ENCODE data around the gene GNA14.
"Not testable (repeated sequence)": the region's sequence is repeated elsewhere in the genome, so short reads cannot be mapped to it uniquely, and the experiment has no call there.

The GNA14 gene

DNA sequence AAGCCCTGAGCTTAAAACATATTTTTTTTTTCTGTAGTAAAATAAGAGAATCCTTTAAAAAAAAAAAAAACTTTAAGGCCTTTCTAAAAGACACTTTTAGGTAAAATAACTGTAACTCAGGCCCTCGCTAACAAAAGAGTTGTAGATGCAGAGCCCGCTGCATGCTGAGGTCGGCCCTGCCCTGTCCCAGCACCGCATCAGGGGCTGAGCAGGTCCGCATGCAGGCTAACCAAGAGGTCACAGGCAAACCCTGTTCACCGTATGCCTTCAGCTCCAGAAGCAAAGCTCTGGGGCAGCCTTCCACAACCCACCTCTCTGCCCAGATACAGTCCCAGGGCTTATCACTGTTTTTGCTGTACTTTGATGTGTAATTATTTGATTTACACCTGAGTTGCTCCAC is 216.1 kb downstream of the GNA14 start:
- no peak for TF ChIP-seq ZNF274 (IDR thresholded peaks at IDR 0.05; ENCODE audit: low read depth, low read length)
- no peak overlapping the region for H3K4me3 ChIP-seq (ENCODE audit: low read length)

DNA sequence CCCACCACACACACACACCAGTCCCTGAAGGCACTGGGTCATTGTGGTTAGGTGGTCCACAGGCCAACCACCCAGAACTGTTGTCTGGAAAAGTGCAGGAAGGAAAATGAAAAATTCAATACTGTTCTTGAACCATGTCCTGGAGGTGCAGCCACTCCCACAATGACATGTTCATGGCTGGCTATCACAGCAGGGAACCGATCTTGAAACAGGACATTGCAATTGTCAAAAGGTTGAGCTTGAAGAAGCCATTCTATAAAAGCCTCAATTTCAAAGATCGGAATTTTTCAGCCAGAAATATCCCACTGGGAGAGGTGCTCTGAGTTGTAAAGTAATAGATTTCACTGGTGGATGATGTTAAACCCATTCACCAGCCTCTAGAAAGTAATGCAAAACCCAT is 218.2 kb downstream of the GNA14 start:
- no peak for TF ChIP-seq ZNF274 (IDR thresholded peaks at IDR 0.05; ENCODE audit: low read depth, low read length)
- H3K4me3 ChIP-seq (ENCODE audit: low read length): no peak overlapping the region

DNA sequence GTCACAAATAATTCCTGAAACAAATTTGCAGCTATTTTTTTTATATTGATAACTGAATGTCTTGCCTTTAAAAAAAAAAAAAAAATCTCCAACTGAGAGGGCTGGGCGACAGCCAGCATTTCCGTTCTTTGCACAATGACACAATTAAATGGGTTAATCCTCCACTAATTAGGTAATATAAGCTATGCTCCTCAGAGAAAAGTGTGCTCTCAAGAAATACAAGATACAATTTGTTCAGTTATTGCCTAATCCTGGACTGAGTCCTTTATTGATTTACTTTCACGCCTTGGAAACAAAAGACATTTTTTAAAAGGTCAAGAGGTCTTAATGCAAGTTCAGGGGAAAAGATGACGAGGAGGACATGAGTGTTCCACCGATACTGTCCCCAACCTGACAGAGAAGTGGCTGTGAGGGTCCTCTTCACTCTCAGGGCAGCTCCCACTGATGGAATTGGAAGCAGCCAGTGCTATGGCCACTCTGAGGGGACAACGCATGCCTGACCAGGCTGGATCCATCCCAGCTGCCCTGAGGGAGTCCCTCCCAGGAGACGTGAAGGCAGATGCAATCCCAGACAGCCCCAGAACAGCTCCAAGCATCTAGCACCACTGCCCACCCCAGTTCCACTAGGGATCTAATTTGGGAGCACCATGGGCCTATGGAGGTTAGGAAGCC is 220.7 kb downstream of the GNA14 start:
- no peak for TF ChIP-seq ZNF274 (IDR thresholded peaks at IDR 0.05; ENCODE audit: low read depth, low read length)
- H3K4me3 ChIP-seq (ENCODE audit: low read length): no peak overlapping the region

DNA sequence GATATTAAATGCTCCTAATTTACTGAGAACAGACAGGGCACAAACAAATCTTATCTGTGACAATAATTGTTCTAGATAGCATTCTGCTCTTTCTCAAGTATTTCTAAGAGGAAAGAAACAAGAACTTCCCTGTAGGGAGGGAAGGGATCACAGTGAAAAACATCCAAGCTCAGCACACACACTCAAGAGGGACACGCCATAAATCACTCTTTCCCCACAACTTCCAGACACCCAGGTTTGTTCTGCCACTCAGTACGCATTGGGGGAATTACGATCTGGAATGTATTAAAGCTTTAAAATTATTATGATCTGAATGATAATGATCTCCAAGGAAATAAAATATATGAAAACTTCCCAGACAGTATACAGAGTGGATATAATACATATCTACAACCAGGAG is 221.4 kb downstream of the GNA14 start:
- H3K4me3 ChIP-seq (ENCODE audit: low read length): no peak overlapping the region
- TF ChIP-seq ZNF274 (IDR thresholded peaks at IDR 0.05; ENCODE audit: low read depth, low read length): no peak

DNA sequence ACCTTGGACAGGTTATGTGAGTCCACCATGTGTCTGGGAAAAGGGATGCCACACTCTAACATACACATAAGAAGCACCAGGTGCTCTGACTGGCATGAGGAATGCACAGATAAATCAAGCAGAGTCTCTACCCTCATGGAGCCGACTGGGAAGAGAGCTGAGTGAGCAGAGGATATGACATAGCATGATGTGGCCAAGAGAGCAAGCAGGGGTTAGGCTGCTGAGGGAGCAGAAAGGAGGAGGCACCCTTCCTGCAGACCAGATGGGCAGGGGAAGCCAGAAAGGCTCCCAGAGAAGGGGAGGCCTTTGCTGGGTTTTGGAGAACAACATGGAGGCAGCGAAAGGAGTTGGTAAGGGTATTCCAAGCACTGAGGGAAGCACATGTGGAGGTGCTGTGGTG is 223.1 kb downstream of the GNA14 start:
- TF ChIP-seq ZNF274 (IDR thresholded peaks at IDR 0.05; ENCODE audit: low read depth, low read length): no peak

DNA sequence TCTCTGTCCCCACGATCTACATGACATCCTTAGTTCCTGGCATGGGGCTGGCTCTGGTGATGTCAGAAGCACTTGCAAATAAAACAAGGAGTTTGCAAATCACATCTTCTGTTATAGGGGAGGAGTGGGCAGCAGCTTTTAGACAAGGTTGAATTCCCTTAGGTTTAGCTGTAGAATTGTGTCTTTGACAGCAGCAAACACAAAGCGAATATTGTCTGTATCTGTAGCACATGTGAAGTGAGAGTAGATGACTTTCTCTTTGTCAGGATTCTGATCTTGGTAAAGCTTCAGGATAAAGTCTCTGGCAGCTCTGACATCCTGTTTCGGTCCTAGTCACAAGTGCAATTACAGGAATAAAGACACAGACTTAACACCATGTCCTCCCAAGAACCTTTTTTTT is 224.3 kb downstream of the GNA14 start:
- TF ChIP-seq ZNF274 (IDR thresholded peaks at IDR 0.05; ENCODE audit: low read depth, low read length): no peak
- no peak overlapping the region for H3K4me3 ChIP-seq (ENCODE audit: low read length)

More for the DNA sequence above, 223.1 kb downstream of the GNA14 start:
- no peak overlapping the region for H3K4me3 ChIP-seq (ENCODE audit: low read length)

DNA sequence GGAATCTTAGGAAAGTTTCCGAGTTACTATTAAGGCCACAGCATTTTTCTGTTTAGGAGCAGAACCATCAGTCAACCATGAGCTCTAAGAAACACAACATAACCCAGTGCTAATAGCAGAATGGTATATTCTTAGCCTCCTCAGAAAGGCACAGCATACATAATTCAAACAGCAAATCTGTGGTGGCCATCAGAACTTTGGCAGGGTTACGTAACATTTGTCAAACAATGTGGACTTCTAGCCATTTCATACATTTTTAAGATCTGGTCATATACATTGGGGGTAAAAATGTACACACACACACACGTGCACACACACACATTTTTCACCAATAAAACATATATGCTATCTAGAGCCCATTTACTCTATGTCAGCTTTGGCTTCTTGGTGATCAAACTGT is 225.2 kb downstream of the GNA14 start:
- no peak overlapping the region for H3K4me3 ChIP-seq (ENCODE audit: low read length)
- no peak for TF ChIP-seq ZNF274 (IDR thresholded peaks at IDR 0.05; ENCODE audit: low read depth, low read length)

DNA sequence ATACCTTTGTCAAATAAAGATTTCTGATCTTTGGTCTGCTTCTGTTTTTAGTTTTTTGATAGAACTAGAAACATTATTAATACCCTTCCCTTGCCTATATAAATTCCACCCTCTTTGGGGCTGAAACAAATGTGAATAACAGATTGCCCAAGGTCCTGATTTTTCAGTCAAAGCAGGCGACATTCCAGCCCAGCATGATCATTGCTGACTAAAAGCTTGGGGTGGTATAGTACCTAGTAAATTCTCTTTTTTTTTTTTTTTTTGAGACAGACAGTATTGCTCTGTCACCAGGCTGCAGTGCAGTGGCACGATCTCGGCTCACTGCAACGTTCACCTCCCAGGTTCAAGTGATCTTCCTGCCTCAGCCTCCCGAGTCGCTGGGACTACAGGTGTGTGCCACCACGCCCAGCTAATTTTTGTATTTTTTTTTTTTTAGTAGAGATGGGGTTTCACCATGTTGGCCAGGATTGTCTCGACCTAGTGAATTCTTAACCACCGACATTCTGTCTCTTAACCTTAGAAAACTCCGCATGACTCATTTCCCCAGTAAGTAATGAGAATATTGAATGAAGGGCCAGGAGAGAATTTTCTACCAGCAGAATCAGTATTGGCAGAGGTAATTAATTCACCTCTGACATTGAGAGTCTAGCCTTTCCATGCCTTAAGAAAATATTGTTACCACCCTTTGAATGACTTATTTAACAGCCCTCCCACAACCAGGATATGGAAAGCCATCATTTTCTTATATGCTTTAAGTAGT is 226.4 kb downstream of the GNA14 start:
- no peak for TF ChIP-seq ZNF274 (IDR thresholded peaks at IDR 0.05; ENCODE audit: low read depth, low read length)
- no peak overlapping the region for H3K4me3 ChIP-seq (ENCODE audit: low read length)

DNA sequence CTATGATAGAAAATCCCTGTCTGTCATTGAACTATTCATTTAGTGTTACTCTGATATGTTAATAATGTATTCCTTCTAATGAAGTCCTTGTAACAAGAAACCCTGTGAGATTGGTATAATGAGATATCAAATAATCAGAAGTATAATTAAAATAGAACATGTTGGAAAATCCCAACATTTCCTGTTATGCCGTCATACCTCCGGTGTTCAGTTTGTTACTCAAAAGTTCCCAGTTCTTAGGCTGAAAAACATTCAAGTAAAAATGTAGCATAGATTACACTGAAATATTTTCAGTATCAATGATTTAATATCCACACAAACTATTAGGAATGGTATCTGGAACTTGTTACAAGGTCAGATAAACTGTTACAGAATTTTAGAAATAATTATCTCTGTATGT is 227.5 kb downstream of the GNA14 start:
- no peak overlapping the region for H3K4me3 ChIP-seq (ENCODE audit: low read length)
- TF ChIP-seq ZNF274 (IDR thresholded peaks at IDR 0.05; ENCODE audit: low read depth, low read length): no peak

DNA sequence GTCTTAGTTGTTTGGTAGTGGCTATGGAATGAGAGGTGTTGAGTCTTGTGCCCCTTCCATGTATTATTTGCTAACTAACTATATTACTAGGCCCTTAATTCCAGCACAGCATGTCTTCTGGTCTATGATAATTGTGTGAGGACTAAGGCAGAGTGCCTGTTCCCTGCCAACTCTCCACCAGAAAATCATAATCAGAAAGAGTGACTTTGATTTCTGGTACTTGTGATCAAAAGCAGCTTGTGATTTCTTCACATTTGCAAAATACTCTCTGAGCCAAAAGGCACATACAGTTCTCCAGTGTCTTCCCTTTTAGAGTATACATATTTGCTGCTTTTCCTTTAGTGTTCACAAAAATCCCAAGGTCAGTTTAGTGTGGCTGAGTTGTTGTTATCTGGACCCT is 229.9 kb downstream of the GNA14 start:
- no peak overlapping the region for H3K4me3 ChIP-seq (ENCODE audit: low read length)
- TF ChIP-seq ZNF274 (IDR thresholded peaks at IDR 0.05; ENCODE audit: low read depth, low read length): no peak

DNA sequence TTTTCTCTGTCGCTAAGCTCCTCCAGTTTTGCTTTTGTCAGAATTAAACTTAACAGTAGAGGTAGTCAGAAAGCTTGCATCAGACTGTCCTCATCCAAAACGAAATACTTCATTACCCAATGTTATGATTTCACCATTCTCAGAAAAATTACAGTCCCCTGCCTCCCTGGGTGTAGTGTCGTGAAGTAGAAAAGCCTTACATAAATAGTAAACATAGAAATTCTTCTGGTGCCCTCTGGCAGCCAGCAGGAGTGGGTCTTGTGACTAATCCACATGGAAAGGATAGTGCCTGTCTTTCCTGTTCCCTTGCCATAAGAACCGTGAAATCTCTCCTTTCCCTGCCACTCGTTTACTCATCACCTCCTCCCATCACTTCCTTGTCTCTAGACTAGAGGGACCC is 230.6 kb downstream of the GNA14 start:
- no peak overlapping the region for H3K4me3 ChIP-seq (ENCODE audit: low read length)
- TF ChIP-seq ZNF274 (IDR thresholded peaks at IDR 0.05; ENCODE audit: low read depth, low read length): no peak

DNA sequence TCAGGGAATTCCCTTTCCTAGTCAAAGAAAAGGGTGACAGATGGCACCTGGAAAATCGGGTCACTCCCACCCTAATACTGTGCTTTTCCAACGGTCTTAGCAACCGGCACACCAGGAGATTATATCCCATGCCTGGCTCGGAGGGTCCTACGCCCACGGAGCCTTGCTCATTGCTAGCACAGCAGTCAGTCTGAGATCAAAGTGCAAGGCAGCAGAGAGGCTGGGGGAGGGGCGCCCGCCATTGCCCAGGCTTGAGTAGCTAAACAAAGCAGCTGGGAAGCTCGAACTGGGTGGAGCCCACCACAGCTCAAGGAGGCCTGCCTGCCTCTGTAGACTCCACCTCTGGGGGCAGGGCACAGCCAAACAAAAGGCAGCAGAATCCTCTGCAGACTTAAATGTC is 239.6 kb downstream of the GNA14 start:
- H3K4me3 ChIP-seq (ENCODE audit: low read length): not testable (repeated sequence)

DNA sequence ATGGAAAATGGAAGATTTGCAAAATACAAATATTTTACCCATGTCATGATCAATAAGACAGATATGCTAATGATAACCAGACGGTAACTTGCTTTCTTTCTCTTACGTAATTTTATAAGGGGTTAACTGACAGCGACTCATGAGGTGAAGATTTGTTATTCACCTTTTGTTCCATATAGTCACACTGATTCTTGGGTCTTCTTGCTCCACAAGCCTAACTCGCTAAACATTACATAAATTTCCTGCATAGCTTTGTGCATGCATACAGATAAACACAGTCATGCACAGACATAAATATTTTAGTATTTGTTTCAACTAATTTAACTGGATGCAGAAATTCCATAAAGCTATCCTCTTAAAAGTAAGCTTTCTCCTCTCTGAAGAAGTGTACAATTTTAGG is 244.9 kb downstream of the GNA14 start:
- TF ChIP-seq ZNF274 (IDR thresholded peaks at IDR 0.05; ENCODE audit: low read depth, low read length): no peak
- H3K4me3 ChIP-seq (ENCODE audit: low read length): no peak overlapping the region

DNA sequence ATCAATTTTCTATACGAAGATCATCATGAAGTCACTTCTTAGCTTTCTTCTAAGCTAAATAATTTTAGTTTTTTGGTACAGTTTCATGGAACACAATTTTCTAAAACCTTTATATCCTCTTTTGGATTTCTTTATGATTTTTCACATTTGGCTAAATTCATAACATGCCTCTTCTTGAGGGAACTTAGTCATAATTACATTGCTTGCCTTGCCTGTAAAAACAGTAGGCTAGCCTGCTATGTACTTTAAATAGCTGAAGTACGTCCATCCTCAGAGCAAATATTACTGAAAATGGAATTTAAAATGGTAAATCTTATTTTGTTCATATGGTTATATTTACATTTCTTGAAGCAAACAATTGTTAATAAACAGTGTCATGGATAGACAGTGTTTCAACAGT is 245.8 kb downstream of the GNA14 start:
- no peak for TF ChIP-seq ZNF274 (IDR thresholded peaks at IDR 0.05; ENCODE audit: low read depth, low read length)
- no peak overlapping the region for H3K4me3 ChIP-seq (ENCODE audit: low read length)

DNA sequence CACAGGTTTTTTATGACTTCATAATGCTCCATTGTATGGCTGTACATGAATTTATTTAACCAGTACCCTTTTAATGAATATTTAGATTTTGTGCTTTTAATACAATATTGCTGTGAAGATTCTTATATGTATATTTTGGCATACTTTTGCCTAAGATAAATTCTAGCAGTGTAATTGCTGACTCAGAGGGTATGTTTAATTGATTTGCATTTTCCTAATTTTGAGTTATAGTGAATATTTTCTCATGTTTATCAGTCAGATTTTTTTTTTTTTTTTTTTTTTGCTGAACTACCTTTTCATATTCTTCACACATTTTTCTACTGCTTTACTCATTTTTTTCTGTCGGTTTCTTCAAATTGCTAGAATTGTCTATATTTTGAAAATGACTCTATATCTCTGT is 248.2 kb downstream of the GNA14 start:
- no peak for TF ChIP-seq ZNF274 (IDR thresholded peaks at IDR 0.05; ENCODE audit: low read depth, low read length)

DNA sequence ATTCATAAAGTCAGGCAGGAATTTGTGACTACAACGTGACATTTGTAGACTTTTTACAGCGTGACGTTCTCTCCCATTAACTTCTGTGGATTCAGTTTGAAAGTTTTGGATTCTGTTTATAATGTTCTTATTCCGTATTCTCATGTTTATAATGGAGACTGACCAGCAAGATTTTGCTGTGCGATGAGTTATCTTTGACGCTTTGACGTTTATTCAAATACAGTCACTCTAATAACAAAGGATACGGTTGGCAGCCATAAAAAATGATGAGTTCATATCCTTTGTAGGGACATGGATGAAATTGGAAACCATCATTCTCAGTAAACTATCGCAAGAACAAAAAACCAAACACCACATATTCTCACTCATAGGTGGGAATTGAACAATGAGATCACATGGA is 249.5 kb downstream of the GNA14 start:
- not testable (repeated sequence) for H3K4me3 ChIP-seq (ENCODE audit: low read length)

More for the DNA sequence above, 248.2 kb downstream of the GNA14 start:
- no peak overlapping the region for H3K4me3 ChIP-seq (ENCODE audit: low read length)
